GM18907 (cell line): ENCODE measurements around the gene TAL1.

Experiments used
- ATAC-seq: cut with Tn5 transposase; IDR thresholded peaks from one replicate; pipeline ENCODE4 v1.9.1; 2021; ENCODE audit warnings: mild to moderate bottlenecking, moderate library complexity; ENCODE audit not compliant: unreplicated experiment

TAL1 gene

GRCh38 chr1:47189844-47190508 is 42.0 kb downstream of the TAL1 start, which contains the start of gene PDZK1IP1:
Gene PDZK1IP1, minus strand, starts transcription at chr1:47190036. Its CDS starts 104 bp downstream, at chr1:47189932.
- ATAC-seq = no peak

- ATAC-seq = no peak
These were observed 42.9 kb downstream of the TAL1 start for GRCh38 chr1:47188791-47189785.

- ATAC-seq = no peak
These were observed 44.1 kb downstream of the TAL1 start for GRCh38 chr1:47187926-47188250.

DNA sequence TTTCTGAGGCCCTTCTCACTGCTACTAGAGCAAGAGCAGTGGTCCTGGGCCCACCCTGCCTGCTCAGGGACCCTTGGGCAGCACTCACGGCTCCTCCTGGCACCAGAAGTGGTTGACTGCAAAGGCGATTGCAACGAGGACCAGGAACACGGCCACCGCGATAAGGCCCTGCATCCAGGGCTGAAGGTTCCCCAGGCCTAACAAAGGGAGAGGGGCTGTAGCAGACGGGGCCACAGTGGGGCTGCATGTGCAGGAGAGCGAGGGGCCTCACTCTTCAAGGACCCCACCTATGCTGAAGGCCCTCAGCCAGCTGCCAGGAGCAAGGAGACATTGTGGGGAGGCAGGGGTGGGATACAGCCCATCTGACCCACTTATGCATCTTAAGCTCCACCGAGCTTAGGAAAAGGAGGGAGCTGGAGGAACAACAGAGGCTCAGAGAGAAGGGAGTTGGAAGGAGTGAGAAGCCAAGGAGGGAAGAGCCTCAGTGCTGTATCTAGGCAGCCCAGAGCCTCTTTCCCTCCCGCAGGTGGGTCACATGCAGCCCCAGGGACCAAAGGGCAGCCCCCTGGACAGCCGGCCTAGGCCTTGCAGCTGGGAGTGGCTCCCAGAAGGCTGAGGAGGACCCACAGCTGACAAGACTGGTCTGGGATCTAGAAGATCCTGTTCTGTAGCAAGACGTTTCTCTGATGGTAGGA is 44.6 kb downstream of the TAL1 start:
- ATAC-seq = no peak

GRCh38 chr1:47186267-47187185 is 45.5 kb downstream of the TAL1 start:
- ATAC-seq = no peak

- ATAC-seq = no peak
These were observed 47.0 kb downstream of the TAL1 start for GRCh38 chr1:47184822-47185677.

DNA sequence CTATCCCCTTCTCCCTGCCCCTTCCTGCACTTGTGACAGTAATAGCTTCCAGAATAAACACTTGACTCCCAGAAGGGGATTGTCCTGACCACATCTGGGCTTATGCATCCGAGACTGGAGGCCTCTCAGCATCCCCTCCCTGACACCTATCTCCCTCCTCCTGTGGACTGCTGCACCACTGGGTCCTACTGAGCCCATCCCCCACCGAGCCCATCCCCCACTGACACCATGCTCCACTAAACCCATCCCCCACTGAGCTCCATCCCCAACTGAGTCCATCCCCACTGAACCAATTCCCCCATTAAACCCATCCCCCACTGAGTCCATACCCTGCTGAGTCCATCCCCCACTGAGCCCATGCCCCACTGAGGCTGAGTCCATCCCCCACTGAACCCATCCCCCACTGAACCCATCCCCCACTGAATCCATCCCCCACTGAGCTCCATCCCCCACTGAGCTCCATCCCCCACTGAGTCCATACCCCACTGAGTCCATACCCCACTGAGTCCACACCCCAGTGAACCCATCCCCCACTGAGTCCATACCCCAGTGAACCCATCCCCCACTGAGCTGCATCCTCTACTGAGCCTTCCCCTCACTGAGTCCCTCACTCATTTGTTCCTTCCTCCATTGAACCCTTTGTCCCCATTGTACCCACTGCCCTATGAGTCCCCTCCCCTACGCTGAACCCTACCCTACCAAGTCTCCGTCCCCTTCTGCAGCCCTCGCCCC is 47.8 kb downstream of the TAL1 start:
- no peak for ATAC-seq

- ATAC-seq = no peak
These were observed 48.5 kb downstream of the TAL1 start for GRCh38 chr1:47183308-47184089.

GRCh38 chr1:47182676-47183235 is 49.3 kb downstream of the TAL1 start:
- no peak for ATAC-seq

DNA sequence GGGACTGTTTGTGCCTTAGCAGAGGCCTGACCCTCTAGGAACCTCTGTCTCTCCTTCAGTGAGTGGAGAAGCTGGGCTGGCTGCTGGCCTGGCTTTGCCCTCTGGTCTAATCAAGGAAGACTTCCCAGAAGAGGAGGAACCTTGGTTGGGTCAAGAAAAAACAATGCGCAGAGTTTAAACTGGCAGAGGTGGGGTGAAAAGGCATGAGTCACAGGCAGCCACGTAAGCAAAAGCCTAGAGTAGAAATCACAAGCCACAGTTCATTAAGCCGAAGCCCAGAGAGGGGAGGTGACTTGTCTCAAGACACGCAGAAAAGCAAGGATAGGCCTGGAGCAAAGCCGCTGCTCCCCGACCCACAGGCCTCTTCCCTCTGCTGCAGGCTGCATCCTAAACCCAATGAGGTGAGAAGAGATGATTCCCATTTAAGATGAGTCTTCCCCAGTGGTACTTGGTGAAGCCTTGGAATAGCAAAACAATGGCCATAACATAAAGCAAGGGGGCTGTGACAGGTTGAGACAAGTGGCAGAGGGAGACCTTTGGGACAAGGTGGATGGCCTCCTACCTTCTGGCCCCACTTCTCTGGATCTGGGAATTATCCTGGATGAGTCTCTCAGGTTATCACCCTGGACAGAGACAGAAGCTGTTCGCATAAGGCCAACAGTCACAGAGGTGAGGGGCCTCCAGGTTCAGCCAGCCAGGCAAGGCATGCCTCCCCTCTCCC is 49.9 kb downstream of the TAL1 start:
- no peak for ATAC-seq

GRCh38 chr1:47181095-47181954 is 50.7 kb downstream of the TAL1 start:
- no peak for ATAC-seq

DNA sequence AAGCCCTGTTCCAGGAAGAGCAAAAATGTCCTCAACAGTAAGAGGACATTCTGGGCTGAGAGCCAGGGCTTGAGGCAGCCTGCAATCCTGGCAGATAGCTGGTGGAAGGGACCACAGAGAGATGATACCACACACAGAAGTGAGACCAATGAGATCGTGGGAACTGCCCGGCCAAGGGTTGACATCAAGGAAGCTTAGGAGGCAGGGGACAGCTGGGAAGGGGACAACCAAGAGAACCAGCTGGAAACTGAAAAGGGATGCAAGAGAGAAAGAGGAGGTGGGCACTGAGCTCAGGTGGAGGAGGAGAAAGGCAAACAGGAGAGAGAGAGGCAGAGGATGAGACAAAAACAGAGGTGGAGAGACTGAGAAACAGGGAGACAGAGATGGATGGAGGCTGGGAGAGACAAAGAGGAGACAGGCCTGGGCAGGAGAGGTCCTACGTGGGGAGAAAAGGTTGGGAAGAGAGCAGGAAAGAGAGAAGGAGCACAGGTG is 51.4 kb downstream of the TAL1 start:
- ATAC-seq = no peak

GRCh38 chr1:47179988-47180563 is 51.9 kb downstream of the TAL1 start:
- ATAC-seq = no peak

- ATAC-seq = peak; percentile 88
These were observed 52.7 kb downstream of the TAL1 start for GRCh38 chr1:47179017-47179987.

- no peak for ATAC-seq
These were observed 53.4 kb downstream of the TAL1 start for GRCh38 chr1:47178654-47179016.
